PC-9 (cell line): ENCODE results near the gene SDCBP2. TPM values are rescaled to one million over a fixed set of nuclear protein-coding genes. Genes with fewer than 3 reads are reported as not detected.

Experiments used
- BruUV-seq: library from RNA; stranded (reverse); fragments of 400-500 nt; replicated peaks from 2 replicates; lab custom pipeline; 2021; lab: Mats Ljungman, UMichigan
- CTCF ChIA-PET: fragments of 300-600 bp; sonication (Branson Sonifier 250); formaldehyde crosslinking; loops from one replicate; lab custom pipeline; 2022; ENCODE audit warnings: antibody characterized with exemption; lab: Charles Lee
- POLR2A ChIA-PET: fragments of 300-600 bp; sonication (Branson Sonifier 250); formaldehyde crosslinking; loops from one replicate; lab custom pipeline; 2022; ENCODE audit warnings: antibody characterized with exemption; ENCODE audit not compliant: unreplicated experiment; lab: Charles Lee
- DNase-seq, 2 experiments: peaks; one replicate each; pipeline versions ENCODE4 v3.0.0 to v3.0.0-alpha.2; 2015 to 2022; ENCODE audit warnings: mixed read lengths in 1 of 2
- H2AFZ ChIP-seq: fragments of 200-600 bp; sonication (generic); 2 replicates; pipeline ENCODE4 v1.8.1; 2017; ENCODE audit warnings: antibody characterized with exemption
- H3F3A ChIP-seq: fragments of 200-600 bp; sonication (generic); 2 replicates; pipeline ENCODE4 v1.8.1; 2017; ENCODE audit warnings: antibody characterized with exemption, mild to moderate bottlenecking, low read depth; ENCODE audit not compliant: insufficient read depth
- H3K27ac ChIP-seq: fragments of 200-600 bp; sonication (generic); 2 replicates; pipeline ENCODE4 v1.6.1; 2016; ENCODE audit warnings: mixed run types
- H3K27me3 ChIP-seq: fragments of 200-600 bp; sonication (generic); 2 replicates; pipeline ENCODE4 v1.6.1; 2016; ENCODE audit warnings: low read depth, mixed run types; ENCODE audit not compliant: insufficient read depth
- H3K36me3 ChIP-seq: fragments of 200-600 bp; sonication (generic); 2 replicates; pipeline ENCODE4 v1.6.1; 2016; ENCODE audit warnings: low read depth, mixed run types
- H3K4me1 ChIP-seq: fragments of 200-600 bp; sonication (generic); replicated peaks from 2 replicates; pipeline ENCODE4 v1.6.1; 2016; ENCODE audit warnings: mixed run types; ENCODE audit not compliant: insufficient read depth
- H3K4me2 ChIP-seq: fragments of 200-600 bp; sonication (generic); 2 replicates; pipeline ENCODE4 v1.6.1; 2017; ENCODE audit warnings: mixed run types
- H3K4me3 ChIP-seq: fragments of 200-600 bp; sonication (generic); 2 replicates; pipeline ENCODE4 v1.6.1; 2016; ENCODE audit warnings: mixed run types
- H3K79me2 ChIP-seq: fragments of 200-600 bp; sonication (generic); 2 replicates; pipeline ENCODE4 v1.6.1; 2017; ENCODE audit warnings: low read depth, mixed run types
- H3K9me2 ChIP-seq: fragments of 200-600 bp; sonication (generic); 2 replicates; pipeline ENCODE4 v1.8.1; 2017; ENCODE audit warnings: mild to moderate bottlenecking; ENCODE audit not compliant: insufficient read depth
- H3K9me3 ChIP-seq: fragments of 200-600 bp; sonication (generic); 2 replicates; pipeline ENCODE4 v1.8.1; 2016; ENCODE audit warnings: low read depth; ENCODE audit not compliant: insufficient read depth
- H4K20me1 ChIP-seq: fragments of 200-600 bp; sonication (generic); 2 replicates; pipeline ENCODE4 v1.8.1; 2017; ENCODE audit not compliant: insufficient read depth
- CTCF ChIP-seq: fragments of 200-600 bp; sonication (generic); conservative IDR thresholded peaks from 2 replicates; pipeline ENCODE4 v1.6.1; 2017; ENCODE audit warnings: mixed run types, antibody characterized with exemption, mild to moderate bottlenecking, moderate library complexity
- EZH2 ChIP-seq: fragments of 200-600 bp; sonication (generic); IDR thresholded peaks from 2 replicates; pipeline ENCODE4 v1.8.0; 2017; ENCODE audit warnings: antibody characterized with exemption, low read depth
- intact Hi-C: fragments of 100-400 bp; cut with micrococcal nuclease; formaldehyde crosslinking; loops from one replicate; pipeline ENCODE4 v1.10.0; 2022; ENCODE audit not compliant: unreplicated experiment
- total RNA-seq: library from RNA; stranded (reverse); gene quantifications from 2 replicates; pipeline ENCODE4 v1.2.3, GENCODE V29; 2021

The SDCBP2 gene
- total RNA-seq, 1 experiment from 2014 or later, result 14.8 TPM

- Histone ChIP-seq H3K36me3 (no peaks in the 10 kb centered on the region), H3K9me2 (no peaks in the 10 kb centered on the region), H3K4me1 (0 out of 2 replicates have a peak, but pooled peaks cover under 1% of the 10 kb centered on the region), H3K4me3 (no peak overlapping the region), H2AFZ (no peak overlapping the region), H3K9me3 (no peaks in the 10 kb centered on the region), H3K4me2 (no peak overlapping the region), H3K27ac (no peak overlapping the region), H3K27me3 (no peaks in the 10 kb centered on the region), H4K20me1 (no peaks in the 10 kb centered on the region), H3F3A (peaks cover 6% of the 10 kb centered on the region), H3K79me2 (no peaks in the 10 kb centered on the region)
- ChIA-PET CTCF (interaction anchor here (0.6 kb wide), 1 partner anchor 139 kb away, joined by 3 read pairs; no protein-coding TSS in a partner anchor), POLR2A (no interaction called here)
- BruUV-seq, result no TSS peak
- no peak for DNase-seq
- intact Hi-C loops, result loop anchor here (10.0 kb wide), 1 partner anchor 95 kb away; the partner anchor contains the start of gene RAD21L1
- TF ChIP-seq EZH2 (no peak), CTCF (no peak)
Measured at GRCh38 chr20:1319462-1319861, 9.5 kb downstream of the SDCBP2 start.

GRCh38 chr20:1319051-1319450 is 9.9 kb downstream of the SDCBP2 start:
- no peaks in the 10 kb centered on the region for H3K27me3 ChIP-seq
- H4K20me1 ChIP-seq, result no peaks in the 10 kb centered on the region
- H3K27ac ChIP-seq, result no peak overlapping the region
- no peaks in the 10 kb centered on the region for H3K9me2 ChIP-seq
- H3K79me2 ChIP-seq, result no peaks in the 10 kb centered on the region
- peaks cover 10% of the 10 kb centered on the region for H3F3A ChIP-seq
- no TSS peak for BruUV-seq
- intact Hi-C loops, result loop anchor here (10.0 kb wide), 1 partner anchor 94 kb away; the partner anchor contains the start of gene RAD21L1
- no peak overlapping the region for H3K4me3 ChIP-seq
- TF ChIP-seq EZH2, result no peak
- TF ChIP-seq CTCF, result no peak
- H3K4me1 ChIP-seq, result no peaks in the 10 kb centered on the region
- no peak overlapping the region for H2AFZ ChIP-seq
- DNase-seq, result no peak
- POLR2A ChIA-PET, result no interaction called here
- CTCF ChIA-PET, result interaction anchor here (0.6 kb wide), 1 partner anchor 138 kb away, joined by 3 read pairs; no protein-coding TSS in a partner anchor
- no peaks in the 10 kb centered on the region for H3K9me3 ChIP-seq
- H3K36me3 ChIP-seq, result no peaks in the 10 kb centered on the region
- H3K4me2 ChIP-seq, result no peak overlapping the region

GRCh38 chr20:1317545-1318255 is 11.2 kb downstream of the SDCBP2 start:
- no peak overlapping the region for H3K4me3 ChIP-seq
- intact Hi-C loops, result loop anchor here (10.0 kb wide), 1 partner anchor 93 kb away; the partner anchor contains the start of gene RAD21L1
- H3K79me2 ChIP-seq, result no peaks in the 10 kb centered on the region
- H3K36me3 ChIP-seq, result no peaks in the 10 kb centered on the region
- no peaks in the 10 kb centered on the region for H3K9me3 ChIP-seq
- no peaks in the 10 kb centered on the region for H3K27me3 ChIP-seq
- no peaks in the 10 kb centered on the region for H3K4me1 ChIP-seq
- ChIA-PET POLR2A (no interaction called here), CTCF (no interaction called here)
- DNase-seq, result no peak
- no peak overlapping the region for H3K4me2 ChIP-seq
- no peak overlapping the region for H3K27ac ChIP-seq
- no TSS peak for BruUV-seq
- no peaks in the 10 kb centered on the region for H4K20me1 ChIP-seq
- no peaks in the 10 kb centered on the region for H3K9me2 ChIP-seq
- peaks cover 14% of the 10 kb centered on the region for H3F3A ChIP-seq
- no peak overlapping the region for H2AFZ ChIP-seq
- TF ChIP-seq EZH2, result no peak
- TF ChIP-seq CTCF, result no peak
